K562 (cell line): ENCODE data around the gene TTN. TPM values are rescaled to one million over a fixed set of nuclear protein-coding genes. Genes with fewer than 3 reads are reported as not detected.

ENCODE experiments used
- HNRNPH1 ChIP-seq: fragments of 200-400 bp; formaldehyde crosslinking; optimal IDR thresholded peaks from 2 replicates; pipeline ENCODE3; 2017; ENCODE audit warnings: low read depth, mild to moderate bottlenecking, low read length, moderate library complexity
- KAT7 ChIP-seq: sonication (generic); formaldehyde crosslinking; IDR thresholded peaks from 2 replicates; pipeline ENCODE4 v1.8.0; 2022; ENCODE audit warnings: missing genetic modification reagents, mild to moderate bottlenecking, borderline replicate concordance
- SAFB2 ChIP-seq: fragments of 200-400 bp; formaldehyde crosslinking; IDR thresholded peaks from 2 replicates; pipeline ENCODE4 v1.6.1; 2018; ENCODE audit warnings: borderline replicate concordance, low read length, low read depth, moderate library complexity; ENCODE audit not compliant: severe bottlenecking
- TSC22D4 ChIP-seq: fragments of 450-650 bp; IDR thresholded peaks from 2 replicates; pipeline ENCODE4 v1.6.1; 2016; ENCODE audit warnings: missing genetic modification characterization, missing biosample characterization, control low read depth
- ZEB2 ChIP-seq: fragments of 450-650 bp; IDR thresholded peaks from 2 replicates; pipeline ENCODE4 v1.6.1; 2016
- polyA plus RNA-seq, 8 experiments: library from polyadenylated mRNA; depleted of rRNA in 4 of 8; stranded (reverse) in 5 of 8; unstranded in 3 of 8; fragments of >200 nt; fragmentation: Nextera tagmentation in 2 of 8; fragmentation: Illumina TruSeq in 1 of 8; extraction: Ambion mirVana in 2 of 8; extraction: Trizol in 1 of 8; gene quantifications; 2 replicates each; pipeline versions ENCODE4 v1.2.1 to v1.2.3, GENCODE V29; 2011 to 2014; ENCODE audit warnings: inconsistent platforms in 1 of 8, missing spikeins in 1 of 8
- total RNA-seq, 7 experiments: library from RNA; depleted of rRNA in 6 of 7; stranded (reverse); fragments of >200 nt in 6 of 7; fragmentation: Illumina TruSeq in 2 of 7; extraction: Trizol in 2 of 7; gene quantifications; 2 replicates each; pipeline versions ENCODE4 v1.2.1 to v1.2.3, GENCODE V29; 2011 to 2021; ENCODE audit warnings: low replicate concordance in 1 of 7
- TF ChIP-seq, protein P1 (sequence below), 2 experiments: fragments of 450-650 bp; IDR thresholded peaks; 2 replicates each; pipeline ENCODE4 v1.6.1; 2016; ENCODE audit warnings: mild to moderate bottlenecking in 2 of 2, borderline replicate concordance in 1 of 2, low read depth in 1 of 2, moderate library complexity in 1 of 2
- TF ChIP-seq, protein P2 (sequence below): sonication (generic); formaldehyde crosslinking; IDR thresholded peaks from 2 replicates; pipeline ENCODE4 v1.9.0; 2022; ENCODE audit warnings: mild to moderate bottlenecking, missing genetic modification reagents

TTN gene
- total and polyA plus RNA-seq, 9 of the 15 experiments (the other 6 are each of a cell fraction or from before 2014, with no cell fraction given), result under 0.01 to 0.20 (median 0.04) TPM; not detected in 1

DNA sequence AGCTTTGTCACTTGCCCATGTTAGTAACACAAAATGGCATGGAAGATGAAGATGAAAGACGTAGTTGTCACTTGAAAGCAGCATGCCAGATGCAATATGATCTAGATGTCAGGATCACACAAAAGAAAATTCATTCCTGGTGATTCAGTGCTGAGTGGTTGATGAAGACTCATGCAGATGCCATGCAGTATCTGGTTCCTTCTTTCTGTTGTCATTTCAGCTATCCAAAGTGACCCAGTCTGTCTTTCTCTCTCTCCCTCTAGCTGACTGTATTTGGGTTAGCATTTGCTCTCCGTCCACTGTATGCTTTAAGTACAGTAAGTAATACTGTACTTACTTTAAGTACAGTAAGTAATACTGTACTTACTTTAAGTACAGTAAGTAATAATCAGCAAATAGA, 50.4 kb downstream of the TTN start (continued):
- TF ChIP-seq, protein P1, sequence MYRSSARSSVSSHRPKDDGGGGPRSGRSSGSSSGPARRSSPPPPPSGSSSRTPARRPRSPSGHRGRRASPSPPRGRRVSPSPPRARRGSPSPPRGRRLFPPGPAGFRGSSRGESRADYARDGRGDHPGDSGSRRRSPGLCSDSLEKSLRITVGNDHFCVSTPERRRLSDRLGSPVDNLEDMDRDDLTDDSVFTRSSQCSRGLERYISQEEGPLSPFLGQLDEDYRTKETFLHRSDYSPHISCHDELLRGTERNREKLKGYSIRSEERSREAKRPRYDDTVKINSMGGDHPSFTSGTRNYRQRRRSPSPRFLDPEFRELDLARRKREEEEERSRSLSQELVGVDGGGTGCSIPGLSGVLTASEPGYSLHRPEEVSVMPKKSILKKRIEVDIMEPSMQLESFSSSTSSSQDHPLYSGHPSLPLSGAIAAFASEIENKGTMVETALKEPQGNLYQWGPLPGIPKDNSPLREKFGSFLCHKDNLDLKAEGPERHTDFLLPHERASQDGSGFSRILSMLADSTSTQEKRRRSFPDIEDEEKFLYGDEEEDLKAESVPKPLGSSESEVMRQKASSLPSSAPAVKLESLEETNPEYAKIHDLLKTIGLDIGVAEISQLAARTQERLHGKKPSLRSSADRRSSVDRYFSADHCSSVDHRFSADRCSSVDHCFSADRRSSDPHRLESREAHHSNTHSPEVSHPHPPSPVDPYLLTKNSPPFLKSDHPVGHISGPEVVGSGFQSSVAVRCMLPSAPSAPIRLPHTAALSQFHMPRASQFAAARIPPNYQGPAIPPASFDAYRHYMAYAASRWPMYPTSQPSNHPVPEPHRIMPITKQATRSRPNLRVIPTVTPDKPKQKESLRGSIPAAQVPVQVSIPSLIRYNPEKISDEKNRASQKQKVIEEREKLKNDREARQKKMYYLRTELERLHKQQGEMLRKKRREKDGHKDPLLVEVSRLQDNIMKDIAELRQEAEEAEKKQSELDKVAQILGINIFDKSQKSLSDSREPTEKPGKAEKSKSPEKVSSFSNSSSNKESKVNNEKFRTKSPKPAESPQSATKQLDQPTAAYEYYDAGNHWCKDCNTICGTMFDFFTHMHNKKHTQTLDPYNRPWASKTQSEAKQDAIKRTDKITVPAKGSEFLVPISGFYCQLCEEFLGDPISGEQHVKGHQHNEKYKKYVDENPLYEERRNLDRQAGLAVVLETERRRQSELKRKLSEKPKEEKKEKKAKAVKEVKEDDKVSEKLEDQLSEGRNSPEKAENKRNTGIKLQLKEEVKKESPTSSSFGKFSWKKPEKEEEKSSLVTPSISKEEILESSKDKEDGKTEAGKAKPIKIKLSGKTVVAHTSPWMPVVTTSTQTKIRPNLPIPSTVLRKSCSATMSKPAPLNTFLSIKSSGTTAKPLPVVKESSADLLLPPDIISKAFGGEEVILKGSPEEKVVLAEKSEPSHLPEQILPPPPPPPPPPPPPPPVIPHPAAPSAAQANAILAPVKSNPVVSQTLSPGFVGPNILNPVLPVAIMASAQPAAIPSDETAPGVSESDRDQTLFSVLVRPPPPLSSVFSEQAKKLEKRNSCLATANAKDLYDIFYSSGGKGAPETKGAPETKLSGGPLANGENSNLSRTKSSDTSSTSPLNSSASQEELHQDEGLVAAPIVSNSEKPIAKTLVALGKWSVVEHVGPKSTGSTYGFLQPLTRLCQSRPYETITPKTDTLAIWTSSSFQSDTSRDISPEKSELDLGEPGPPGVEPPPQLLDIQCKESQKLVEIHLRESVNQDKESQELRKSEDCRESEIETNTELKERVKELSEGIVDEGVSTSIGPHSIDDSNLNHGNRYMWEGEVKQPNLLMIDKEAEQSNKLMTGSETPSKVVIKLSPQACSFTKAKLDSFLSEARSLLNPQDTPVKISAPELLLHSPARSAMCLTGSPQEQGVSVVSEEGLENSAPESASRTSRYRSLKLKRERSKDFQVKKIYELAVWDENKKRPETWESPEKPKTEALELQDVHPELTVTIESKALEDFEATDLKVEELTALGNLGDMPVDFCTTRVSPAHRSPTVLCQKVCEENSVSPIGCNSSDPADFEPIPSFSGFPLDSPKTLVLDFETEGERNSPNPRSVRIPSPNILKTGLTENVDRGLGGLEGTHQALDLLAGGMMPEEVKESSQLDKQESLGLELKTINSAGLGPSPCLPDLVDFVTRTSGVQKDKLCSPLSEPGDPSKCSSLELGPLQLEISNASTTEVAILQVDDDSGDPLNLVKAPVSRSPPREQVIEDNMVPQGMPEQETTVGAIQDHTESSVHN (IDR thresholded peaks at IDR 0.05; ENCODE audit: borderline replicate concordance in 1 of 2, low read depth in 1 of 2), result no peak
- no peak for TF ChIP-seq SAFB2
- TF ChIP-seq, protein P2, sequence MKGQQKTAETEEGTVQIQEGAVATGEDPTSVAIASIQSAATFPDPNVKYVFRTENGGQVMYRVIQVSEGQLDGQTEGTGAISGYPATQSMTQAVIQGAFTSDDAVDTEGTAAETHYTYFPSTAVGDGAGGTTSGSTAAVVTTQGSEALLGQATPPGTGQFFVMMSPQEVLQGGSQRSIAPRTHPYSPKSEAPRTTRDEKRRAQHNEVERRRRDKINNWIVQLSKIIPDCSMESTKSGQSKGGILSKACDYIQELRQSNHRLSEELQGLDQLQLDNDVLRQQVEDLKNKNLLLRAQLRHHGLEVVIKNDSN (CRISPR knock-in tag), result no peak
- no peak for TF ChIP-seq ZEB2
- TF ChIP-seq KAT7, result no peak
- no peak for TF ChIP-seq TSC22D4 (tag)
- no peak for TF ChIP-seq HNRNPH1
